Transverse colon (tissue), 4 donors: Measurements from ENCODE around the gene C6orf163.

Experiments used
- EP300 ChIP-seq: sonication (generic); formaldehyde crosslinking; IDR thresholded peaks from one replicate; pipeline ENCODE4 v1.6.1; 2017; ENCODE audit warnings: antibody characterized with exemption, low read depth
- POLR2A ChIP-seq: fragments of 450-650 bp; IDR thresholded peaks from one replicate; pipeline ENCODE4 v1.6.1; 2016; ENCODE audit warnings: antibody characterized with exemption, mild to moderate bottlenecking, moderate library complexity
- POLR2AphosphoS5 ChIP-seq, 3 donors: sonication (generic); formaldehyde crosslinking; IDR thresholded peaks; one replicate each; pipeline ENCODE4 v1.6.1; 2016; ENCODE audit warnings: antibody characterized with exemption in 3 of 3
- TF ChIP-seq, protein P1 (sequence below), 5 experiments: fragments of 200-600 bp in 3 of 5; fragments of 450-650 bp in 2 of 5; sonication (generic) in 3 of 5; IDR thresholded peaks; 1 replicate in 2 of 5; 2 replicates in 3 of 5; pipeline ENCODE4 v1.5.1; 2016 to 2017; ENCODE audit warnings: antibody characterized with exemption in 5 of 5, inconsistent platforms in 3 of 5, mild to moderate bottlenecking in 2 of 5, moderate library complexity in 1 of 5

DNA sequence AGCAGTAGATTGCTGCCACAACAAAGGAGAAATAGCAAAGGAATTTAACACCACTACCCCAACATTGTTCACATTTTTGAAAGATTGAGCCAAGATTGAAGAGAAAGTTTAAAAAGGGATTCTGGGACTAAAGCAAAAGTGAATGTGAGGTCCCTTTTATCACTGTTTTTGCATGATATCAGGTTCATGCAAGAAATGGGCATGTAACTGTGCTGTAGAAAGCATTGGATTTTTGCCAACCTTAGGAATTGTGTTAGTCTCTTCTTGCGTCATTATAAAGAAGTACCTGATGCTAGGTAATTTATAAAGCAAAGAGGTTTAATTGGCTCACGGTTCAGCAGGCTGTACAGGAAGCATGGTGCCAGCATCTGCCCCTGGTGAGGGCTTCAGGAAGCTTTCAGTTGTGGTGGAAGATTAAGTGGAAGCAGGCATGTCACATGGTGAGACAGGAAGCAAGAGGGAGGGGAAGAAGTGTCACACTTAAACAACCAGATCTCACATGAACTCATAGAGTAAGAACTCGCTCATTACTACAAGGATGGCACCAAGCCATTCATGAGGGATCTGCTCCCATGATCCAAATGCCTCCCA, 10.9 kb upstream of the C6orf163 start:
- TF ChIP-seq, protein P1, sequence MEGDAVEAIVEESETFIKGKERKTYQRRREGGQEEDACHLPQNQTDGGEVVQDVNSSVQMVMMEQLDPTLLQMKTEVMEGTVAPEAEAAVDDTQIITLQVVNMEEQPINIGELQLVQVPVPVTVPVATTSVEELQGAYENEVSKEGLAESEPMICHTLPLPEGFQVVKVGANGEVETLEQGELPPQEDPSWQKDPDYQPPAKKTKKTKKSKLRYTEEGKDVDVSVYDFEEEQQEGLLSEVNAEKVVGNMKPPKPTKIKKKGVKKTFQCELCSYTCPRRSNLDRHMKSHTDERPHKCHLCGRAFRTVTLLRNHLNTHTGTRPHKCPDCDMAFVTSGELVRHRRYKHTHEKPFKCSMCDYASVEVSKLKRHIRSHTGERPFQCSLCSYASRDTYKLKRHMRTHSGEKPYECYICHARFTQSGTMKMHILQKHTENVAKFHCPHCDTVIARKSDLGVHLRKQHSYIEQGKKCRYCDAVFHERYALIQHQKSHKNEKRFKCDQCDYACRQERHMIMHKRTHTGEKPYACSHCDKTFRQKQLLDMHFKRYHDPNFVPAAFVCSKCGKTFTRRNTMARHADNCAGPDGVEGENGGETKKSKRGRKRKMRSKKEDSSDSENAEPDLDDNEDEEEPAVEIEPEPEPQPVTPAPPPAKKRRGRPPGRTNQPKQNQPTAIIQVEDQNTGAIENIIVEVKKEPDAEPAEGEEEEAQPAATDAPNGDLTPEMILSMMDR (IDR thresholded peaks at IDR 0.05), result no peak
- TF ChIP-seq POLR2A (no peak), POLR2AphosphoS5 (IDR thresholded peaks at IDR 0.05) (no peak), EP300 (no peak)
